MM.1S (cell line): ENCODE results near the gene ABCF3.

Source experiments
- CTCF ChIP-seq: fragments of 300-600 bp; sonication (generic); IDR thresholded peaks from 2 replicates; pipeline ENCODE4 v1.5.1; 2016; ENCODE audit warnings: antibody characterized with exemption, low read length, mixed read lengths
- EZH2phosphoT487 ChIP-seq: fragments of 300-600 bp; sonication (generic); IDR thresholded peaks from 2 replicates; pipeline ENCODE4 v1.6.1; 2018; ENCODE audit warnings: antibody characterized with exemption, low read length

DNA sequence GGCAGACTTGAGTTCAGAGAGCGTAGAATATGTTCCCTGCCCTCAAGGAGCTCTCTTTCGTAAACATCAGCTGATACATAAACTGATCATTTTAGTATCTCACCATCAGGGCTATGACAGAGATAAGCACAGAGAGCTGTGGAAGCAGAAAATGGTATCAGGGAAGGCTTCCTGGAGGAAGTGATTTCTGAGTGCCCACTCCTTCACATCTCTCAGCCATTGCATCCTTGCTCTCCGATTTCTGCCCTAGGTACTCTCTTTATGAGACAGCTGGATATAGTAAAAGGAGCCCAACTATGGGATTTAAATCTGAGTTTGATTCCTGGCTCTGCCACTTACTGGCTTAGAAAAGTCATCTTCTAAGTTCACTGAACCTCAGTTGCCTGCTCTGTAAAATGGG, 20.5 kb upstream of the ABCF3 start:
- TF ChIP-seq CTCF (no peak), EZH2phosphoT487 (no peak)
